ENCODE data around the gene PPP2R3A. TPM values are rescaled to one million over a fixed set of nuclear protein-coding genes. Genes with fewer than 3 reads are reported as not detected.

PPP2R3A gene
- total and polyA plus RNA-seq, 2 experiments from 2014 or later: 6.4 to 15.2 TPM

- Histone ChIP-seq H3K9me2 (ENCODE audit: insufficient read depth) (no peaks in the 10 kb centered on the region), H3K79me2 (replicated peaks; ENCODE audit: insufficient read depth) (peaks cover 100% of the 10 kb centered on the region), H3K27ac (ENCODE audit: low read depth) (no peak overlapping the region), H3K36me3 (ENCODE audit: insufficient read depth) (no peaks in the 10 kb centered on the region), H3K4me3 (no peak overlapping the region), H3K27me3 (ENCODE audit: insufficient read depth) (no peaks in the 10 kb centered on the region), H2AFZ (no peak overlapping the region), H4K20me1 (replicated peaks; ENCODE audit: insufficient read depth) (peaks cover 42% of the 10 kb centered on the region), H3F3A (replicated peaks; ENCODE audit: low read depth) (no peaks in the 10 kb centered on the region), H3K4me2 (no peak overlapping the region), H3K4me1 (ENCODE audit: insufficient read depth) (peaks cover 16% of the 10 kb centered on the region)
- DNase-seq (ENCODE audit: low spot score) (no peak), ATAC-seq (no peak)
- peaks cover 9% of the 10 kb centered on the region; the same call in 2 of the 3 replicates for H3K36me3 Mint-ChIP-seq (ENCODE audit: low read depth)
- no peak overlapping the region for H3K27ac Mint-ChIP-seq
- H3K4me1 Mint-ChIP-seq: peaks cover 29% of the 10 kb centered on the region
- peaks cover 3% of the 10 kb centered on the region; the same call in 2 of the 3 replicates for H3K9me3 Mint-ChIP-seq
- no peak overlapping the region for H3K4me3 Mint-ChIP-seq
- peaks cover 2% of the 10 kb centered on the region for H3K27me3 Mint-ChIP-seq (ENCODE audit: insufficient read depth, low read depth, poor library complexity)
- TF ChIP-seq EZH2 (IDR thresholded peaks at IDR 0.05; ENCODE audit: low read depth, unreplicated experiment): no peak
- TF ChIP-seq ZNF462 (CRISPR knock-in tag; IDR thresholded peaks at IDR 0.05): no peak
- TF ChIP-seq POLR2AphosphoS5 (IDR thresholded peaks at IDR 0.05; ENCODE audit: low read depth): no peak
- TF ChIP-seq NANOG (IDR thresholded peaks at IDR 0.05; ENCODE audit: borderline replicate concordance): no peak
- TF ChIP-seq EZH2phosphoT487 (IDR thresholded peaks at IDR 0.05; ENCODE audit: unreplicated experiment): no peak
- TF ChIP-seq CTCF (conservative IDR thresholded peaks at IDR 0.05; ENCODE audit: low read depth in 2 of 2): no peak
Observed at GRCh38 chr3:136161516-136161915, 196.0 kb downstream of the PPP2R3A start.
